Suprapubic skin (tissue), 4 donors: Measurements from ENCODE around the gene C4orf54. TPM values are rescaled to one million over a fixed set of nuclear protein-coding genes. Genes with fewer than 3 reads are reported as not detected.

Experiments
- DNase-seq, 2 donors: peaks; one replicate each; pipeline ENCODE4 v3.0.0-alpha.2; 2019; ENCODE audit warnings: low spot score in 2 of 2
- H3K27ac ChIP-seq: fragments of 200-600 bp; sonication (generic); one replicate; pipeline ENCODE4 v1.5.1; 2019
- H3K27me3 ChIP-seq: fragments of 200-600 bp; sonication (generic); one replicate; pipeline ENCODE4 v1.5.1; 2019
- H3K36me3 ChIP-seq: fragments of 200-600 bp; sonication (generic); one replicate; pipeline ENCODE4 v1.5.1; 2019
- H3K4me1 ChIP-seq: fragments of 200-600 bp; sonication (generic); one replicate; pipeline ENCODE4 v1.5.1; 2019
- H3K4me3 ChIP-seq: fragments of 200-600 bp; sonication (generic); one replicate; pipeline ENCODE4 v1.5.1; 2019; ENCODE audit warnings: mild to moderate bottlenecking
- H3K9me3 ChIP-seq: fragments of 200-600 bp; sonication (generic); one replicate; pipeline ENCODE4 v1.5.1; 2019
- EP300 ChIP-seq: sonication (generic); formaldehyde crosslinking; IDR thresholded peaks from one replicate; pipeline ENCODE4 v1.6.1; 2017; ENCODE audit warnings: antibody characterized with exemption
- POLR2A ChIP-seq, 2 donors: fragments of 450-650 bp; IDR thresholded peaks; one replicate each; pipeline ENCODE4 v1.6.1; 2017; ENCODE audit warnings: antibody characterized with exemption in 2 of 2, mild to moderate bottlenecking in 2 of 2, moderate library complexity in 2 of 2
- POLR2AphosphoS5 ChIP-seq, 3 donors: sonication (generic); formaldehyde crosslinking; IDR thresholded peaks; one replicate each; pipeline ENCODE4 v1.6.1; 2017; ENCODE audit warnings: antibody characterized with exemption in 3 of 3
- WGBS: methylation state at CpG from one replicate; pipeline ENCODE4 v1.1.5; 2018; 5-methylcytosine and 5-hydroxymethylcytosine counted together
- total RNA-seq, 4 donors: library from RNA; depleted of rRNA; stranded (reverse); fragments of >200 nt; gene quantifications; one replicate each; pipeline ENCODE4 v1.1.0, GENCODE V29; 2016
- TF ChIP-seq, protein P1 (sequence below), 2 donors: fragments of 200-600 bp in 1 of 2; fragments of 450-650 bp in 1 of 2; sonication (generic) in 1 of 2; IDR thresholded peaks; one replicate each; pipeline ENCODE4 v1.5.1; 2016 to 2019; ENCODE audit warnings: antibody characterized with exemption in 2 of 2, mild to moderate bottlenecking in 1 of 2, moderate library complexity in 1 of 2

C4orf54 gene
- total RNA-seq, 4 donors from 2014 or later, result not detected

DNA sequence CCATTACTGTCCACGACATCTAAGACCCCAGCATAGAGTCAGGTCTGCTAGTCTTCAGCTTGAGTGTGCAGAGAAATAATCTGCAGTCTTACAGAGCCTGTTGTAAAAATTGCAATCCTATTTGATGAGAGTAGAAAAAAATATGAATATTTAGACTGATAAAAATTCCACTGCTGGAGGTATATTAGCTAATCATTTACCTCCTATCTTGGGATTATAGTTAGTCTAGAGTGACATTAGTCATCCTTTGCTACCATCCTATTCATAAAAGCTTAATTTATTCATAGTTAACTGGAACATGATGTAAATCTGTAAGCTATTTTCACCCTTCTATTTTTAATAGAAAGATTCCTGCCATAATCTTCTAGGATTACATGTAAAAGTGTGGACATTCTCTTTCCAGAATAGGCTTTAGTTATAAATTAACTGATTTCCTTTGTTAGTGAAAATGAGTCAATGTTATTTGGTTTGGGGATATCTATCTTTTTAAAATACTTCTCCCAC, 26.7 kb downstream of the C4orf54 start:
- Histone ChIP-seq H3K4me3 (no peak overlapping the region), H3K36me3 (no peaks in the 10 kb centered on the region), H3K4me1 (no peaks in the 10 kb centered on the region), H3K27ac (no peak overlapping the region), H3K27me3 (no peaks in the 10 kb centered on the region), H3K9me3 (no peaks in the 10 kb centered on the region)
- TF ChIP-seq, protein P1, sequence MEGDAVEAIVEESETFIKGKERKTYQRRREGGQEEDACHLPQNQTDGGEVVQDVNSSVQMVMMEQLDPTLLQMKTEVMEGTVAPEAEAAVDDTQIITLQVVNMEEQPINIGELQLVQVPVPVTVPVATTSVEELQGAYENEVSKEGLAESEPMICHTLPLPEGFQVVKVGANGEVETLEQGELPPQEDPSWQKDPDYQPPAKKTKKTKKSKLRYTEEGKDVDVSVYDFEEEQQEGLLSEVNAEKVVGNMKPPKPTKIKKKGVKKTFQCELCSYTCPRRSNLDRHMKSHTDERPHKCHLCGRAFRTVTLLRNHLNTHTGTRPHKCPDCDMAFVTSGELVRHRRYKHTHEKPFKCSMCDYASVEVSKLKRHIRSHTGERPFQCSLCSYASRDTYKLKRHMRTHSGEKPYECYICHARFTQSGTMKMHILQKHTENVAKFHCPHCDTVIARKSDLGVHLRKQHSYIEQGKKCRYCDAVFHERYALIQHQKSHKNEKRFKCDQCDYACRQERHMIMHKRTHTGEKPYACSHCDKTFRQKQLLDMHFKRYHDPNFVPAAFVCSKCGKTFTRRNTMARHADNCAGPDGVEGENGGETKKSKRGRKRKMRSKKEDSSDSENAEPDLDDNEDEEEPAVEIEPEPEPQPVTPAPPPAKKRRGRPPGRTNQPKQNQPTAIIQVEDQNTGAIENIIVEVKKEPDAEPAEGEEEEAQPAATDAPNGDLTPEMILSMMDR (IDR thresholded peaks at IDR 0.05), result no peak
- no peak for TF ChIP-seq POLR2AphosphoS5 (IDR thresholded peaks at IDR 0.05)
- TF ChIP-seq POLR2A (IDR thresholded peaks at IDR 0.05), result no peak
- TF ChIP-seq EP300, result no peak
- DNase-seq, result no peak
- WGBS, result 75% methylated on average over 1 of the region's 1 CpG

DNA sequence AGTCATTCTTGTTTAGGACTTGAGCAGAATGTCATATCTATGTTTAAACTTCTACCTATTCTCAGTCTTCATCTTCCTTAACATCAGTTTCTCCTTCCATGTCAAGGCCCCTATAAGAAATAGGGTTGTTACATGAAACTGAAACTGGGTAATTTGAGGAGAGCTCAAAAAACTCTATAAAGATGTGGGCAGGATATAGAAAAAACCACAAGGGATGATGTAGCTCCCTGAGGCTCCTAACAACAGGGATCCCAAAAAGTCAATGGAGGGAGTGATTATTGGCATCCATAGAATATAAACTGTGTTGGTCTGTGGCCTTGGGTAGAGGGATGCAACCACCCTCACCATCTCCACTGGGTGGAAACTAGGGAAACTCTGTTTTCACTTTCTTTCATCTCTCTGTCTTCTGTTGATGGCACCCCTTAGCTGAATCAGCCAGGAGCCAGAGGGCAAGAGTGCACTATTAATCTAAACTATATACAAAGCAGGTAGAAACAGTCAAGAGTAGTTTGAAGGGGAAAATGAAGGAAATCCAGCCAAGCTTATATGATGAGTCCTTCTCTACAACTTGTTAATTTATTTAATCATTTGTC, 27.6 kb downstream of the C4orf54 start:
- no peak for DNase-seq
- Histone ChIP-seq H3K36me3 (no peaks in the 10 kb centered on the region), H3K9me3 (no peaks in the 10 kb centered on the region), H3K4me3 (no peak overlapping the region), H3K4me1 (no peaks in the 10 kb centered on the region), H3K27me3 (no peaks in the 10 kb centered on the region), H3K27ac (no peak overlapping the region)
- TF ChIP-seq POLR2AphosphoS5 (IDR thresholded peaks at IDR 0.05) (no peak), EP300 (no peak), POLR2A (IDR thresholded peaks at IDR 0.05) (no peak)
- TF ChIP-seq, protein P1 (IDR thresholded peaks at IDR 0.05), result no peak

DNA sequence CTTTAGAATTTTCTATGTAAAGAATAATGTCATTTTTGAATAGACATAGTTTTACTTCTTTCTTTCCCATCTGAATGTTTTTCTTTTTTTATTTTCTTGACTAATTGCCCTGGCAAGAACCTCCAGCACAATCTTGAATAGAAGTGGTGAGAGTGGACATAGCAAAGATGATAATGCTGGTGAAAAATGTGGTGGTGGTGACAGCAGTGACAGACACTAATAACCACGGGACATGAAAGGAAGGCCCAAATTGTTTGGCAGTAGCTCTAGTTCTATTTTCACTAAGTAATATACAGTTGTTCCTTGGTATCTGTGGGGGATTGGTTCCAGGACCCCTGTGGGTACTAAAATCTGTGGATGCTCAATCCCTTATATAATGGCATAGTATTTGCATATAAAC, 29.6 kb downstream of the C4orf54 start:
- Histone ChIP-seq H3K9me3 (no peaks in the 10 kb centered on the region), H3K36me3 (no peaks in the 10 kb centered on the region), H3K27ac (no peak overlapping the region), H3K27me3 (no peaks in the 10 kb centered on the region), H3K4me3 (no peak overlapping the region), H3K4me1 (no peaks in the 10 kb centered on the region)
- no peak for TF ChIP-seq POLR2A (IDR thresholded peaks at IDR 0.05)
- TF ChIP-seq POLR2AphosphoS5 (IDR thresholded peaks at IDR 0.05), result no peak
- TF ChIP-seq, protein P1 (IDR thresholded peaks at IDR 0.05), result no peak
- no peak for TF ChIP-seq EP300
- WGBS, result 82% methylated on average over 1 of the region's 1 CpG
- DNase-seq, result no peak

DNA sequence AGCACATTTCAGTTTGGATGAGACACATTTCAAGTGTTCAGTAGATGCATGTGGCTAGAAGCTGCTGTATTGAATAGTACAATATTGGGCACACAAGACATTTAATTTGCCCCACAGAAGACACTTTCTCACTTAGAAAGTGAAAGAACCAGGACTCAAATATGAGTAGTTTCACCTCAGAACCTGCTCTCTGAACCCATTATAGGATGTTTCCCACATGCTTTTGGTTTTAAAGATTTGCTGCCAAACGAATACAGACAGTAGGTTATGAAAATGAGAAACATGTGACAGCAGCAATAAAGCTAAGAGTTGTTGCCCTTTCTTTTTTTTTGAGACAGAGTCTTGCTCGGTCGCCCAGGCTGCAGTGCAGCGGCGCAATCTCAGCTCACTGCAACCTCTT, 32.3 kb downstream of the C4orf54 start:
- WGBS, result 64% methylated on average over 5 of the region's 5 CpGs
- Histone ChIP-seq H3K9me3 (no peaks in the 10 kb centered on the region), H3K4me1 (no peaks in the 10 kb centered on the region)

DNA sequence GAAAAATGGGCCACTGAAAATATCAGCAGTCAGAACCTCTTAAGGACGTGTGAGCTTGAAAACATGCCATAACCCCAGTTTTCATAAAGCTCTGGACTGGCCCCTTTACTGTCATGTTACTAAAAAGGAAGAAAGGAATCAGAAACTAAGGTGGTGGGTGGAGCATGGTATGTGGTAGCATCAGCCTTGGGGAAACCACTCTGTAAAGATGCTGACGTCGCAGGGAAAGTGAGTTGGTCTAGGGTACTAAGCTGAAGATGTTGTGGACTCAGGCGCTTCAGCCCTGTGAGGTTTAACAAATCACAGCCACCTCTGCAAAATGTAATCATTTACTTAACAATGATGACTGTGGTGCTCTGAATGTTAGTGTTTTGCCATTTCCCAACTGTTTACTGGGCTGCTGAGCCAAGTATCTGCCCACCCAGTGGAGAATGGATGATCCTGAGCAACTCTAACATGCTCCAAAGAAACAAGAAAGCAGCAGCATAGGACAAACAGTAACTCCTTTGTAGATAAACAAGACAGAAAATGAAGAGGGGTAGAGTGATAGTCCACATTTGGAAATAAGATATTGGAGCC, 33.4 kb downstream of the C4orf54 start:
- no peak for DNase-seq
- no peak overlapping the region for H3K4me3 ChIP-seq
- TF ChIP-seq POLR2A (IDR thresholded peaks at IDR 0.05), result no peak
- no peak for TF ChIP-seq EP300
- TF ChIP-seq, protein P1 (IDR thresholded peaks at IDR 0.05), result no peak
- TF ChIP-seq POLR2AphosphoS5 (IDR thresholded peaks at IDR 0.05), result no peak
- 80% methylated on average over 4 of the region's 4 CpGs for WGBS
- H3K4me1 ChIP-seq, result no peaks in the 10 kb centered on the region
- H3K36me3 ChIP-seq, result no peaks in the 10 kb centered on the region
- H3K27me3 ChIP-seq, result no peaks in the 10 kb centered on the region
- no peak overlapping the region for H3K27ac ChIP-seq
- H3K9me3 ChIP-seq, result no peaks in the 10 kb centered on the region

More for the DNA sequence above, 32.3 kb downstream of the C4orf54 start:
- Histone ChIP-seq H3K36me3 (no peaks in the 10 kb centered on the region), H3K27me3 (no peaks in the 10 kb centered on the region), H3K4me3 (no peak overlapping the region), H3K27ac (no peak overlapping the region)
- TF ChIP-seq EP300 (no peak), POLR2A (IDR thresholded peaks at IDR 0.05) (no peak), POLR2AphosphoS5 (IDR thresholded peaks at IDR 0.05) (no peak)
- TF ChIP-seq, protein P1 (IDR thresholded peaks at IDR 0.05), result no peak
- no peak for DNase-seq
